GM23338 (cell line): ENCODE data around the gene FAM13A. TPM values are rescaled to one million over a fixed set of nuclear protein-coding genes. Genes with fewer than 3 reads are reported as not detected.

ENCODE experiments used
- ATAC-seq: fragments of 200-7000 bp; cut with Tn5 transposase; 3 replicates; pipeline ENCODE4 v1.9.1; 2020
- DNase-seq: peaks from one replicate; pipeline ENCODE4 v3.0.0-alpha.2; 2015; ENCODE audit warnings: low spot score
- H2AFZ ChIP-seq: fragments of 200-600 bp; sonication (generic); 2 replicates; pipeline ENCODE4 v1.8.0; 2016; ENCODE audit warnings: antibody characterized with exemption, mild to moderate bottlenecking, moderate library complexity
- H3F3A ChIP-seq: fragments of 200-600 bp; sonication (generic); replicated peaks from 2 replicates; pipeline ENCODE4 v1.8.0; 2017; ENCODE audit warnings: antibody characterized with exemption, mixed run types, low read depth
- H3K27ac ChIP-seq: fragments of 200-600 bp; sonication (generic); 2 replicates; pipeline ENCODE4 v1.6.1; 2016; ENCODE audit warnings: low read depth
- H3K27me3 ChIP-seq: fragments of 200-600 bp; sonication (generic); 2 replicates; pipeline ENCODE4 v1.8.0; 2016; ENCODE audit warnings: mild to moderate bottlenecking, mixed run types, moderate library complexity; ENCODE audit not compliant: insufficient read depth
- H3K36me3 ChIP-seq: fragments of 200-600 bp; sonication (generic); 2 replicates; pipeline ENCODE4 v1.8.0; 2016; ENCODE audit warnings: mild to moderate bottlenecking; ENCODE audit not compliant: insufficient read depth
- H3K4me1 ChIP-seq: fragments of 200-600 bp; sonication (generic); 2 replicates; pipeline ENCODE4 v1.8.0; 2016; ENCODE audit warnings: mild to moderate bottlenecking, moderate library complexity; ENCODE audit not compliant: insufficient read depth
- H3K4me2 ChIP-seq: fragments of 200-600 bp; sonication (generic); 2 replicates; pipeline ENCODE4 v1.7.1; 2017; ENCODE audit warnings: mixed run types
- H3K4me3 ChIP-seq: fragments of 200-600 bp; sonication (generic); 2 replicates; pipeline ENCODE4 v1.6.1; 2016; ENCODE audit warnings: mixed run types
- H3K79me2 ChIP-seq: fragments of 200-600 bp; sonication (generic); replicated peaks from 2 replicates; pipeline ENCODE4 v1.8.0; 2017; ENCODE audit warnings: mild to moderate bottlenecking; ENCODE audit not compliant: insufficient read depth
- H3K9me2 ChIP-seq: fragments of 200-600 bp; sonication (generic); 2 replicates; pipeline ENCODE4 v1.8.0; 2017; ENCODE audit not compliant: insufficient read depth
- H4K20me1 ChIP-seq: fragments of 200-600 bp; sonication (generic); replicated peaks from 2 replicates; pipeline ENCODE4 v1.8.0; 2017; ENCODE audit warnings: mild to moderate bottlenecking; ENCODE audit not compliant: insufficient read depth
- H3K27ac Mint-ChIP-seq: 2 replicates; pipeline ENCODE4 v1.8.0; 2020; ENCODE audit warnings: inconsistent platforms, mild to moderate bottlenecking, moderate library complexity, mixed read lengths
- H3K27me3 Mint-ChIP-seq: 3 replicates; pipeline ENCODE4 v1.8.0; 2022; ENCODE audit warnings: low read depth, mild to moderate bottlenecking, moderate library complexity, mixed read lengths, inconsistent platforms; ENCODE audit not compliant: insufficient read depth, poor library complexity
- H3K36me3 Mint-ChIP-seq: 3 replicates; pipeline ENCODE4 v1.8.0; 2021; ENCODE audit warnings: low read depth, mild to moderate bottlenecking, inconsistent platforms, moderate library complexity, mixed read lengths
- H3K4me1 Mint-ChIP-seq: 3 replicates; pipeline ENCODE4 v1.8.0; 2020; ENCODE audit warnings: mild to moderate bottlenecking, inconsistent platforms, mixed read lengths
- H3K4me3 Mint-ChIP-seq: 3 replicates; pipeline ENCODE4 v1.8.0; 2021; ENCODE audit warnings: moderate library complexity, mild to moderate bottlenecking, inconsistent platforms, mixed read lengths
- H3K9me3 Mint-ChIP-seq: 3 replicates; pipeline ENCODE4 v1.8.0; 2020; ENCODE audit warnings: moderate library complexity, mild to moderate bottlenecking, inconsistent platforms, mixed read lengths
- CREB1 ChIP-seq: fragments of 250-450 bp; sonication (Bioruptor Pico); IDR thresholded peaks from 2 replicates; pipeline ENCODE4 v1.5.0; 2020; ENCODE audit warnings: low read depth, mild to moderate bottlenecking, moderate library complexity
- CTCF ChIP-seq, 2 experiments: fragments of 200-600 bp in 1 of 2; sonication (generic) in 1 of 2; conservative IDR thresholded peaks; 2 replicates each; pipeline versions ENCODE4 v1.5.1 to v1.6.1; 2016 to 2017; ENCODE audit warnings: antibody characterized with exemption in 2 of 2, low read depth in 2 of 2, mild to moderate bottlenecking in 2 of 2, moderate library complexity in 1 of 2
- EZH2 ChIP-seq: fragments of 200-600 bp; sonication (generic); IDR thresholded peaks from one replicate; pipeline ENCODE4 v1.8.0; 2017; ENCODE audit warnings: antibody characterized with exemption, mild to moderate bottlenecking, low read depth; ENCODE audit not compliant: unreplicated experiment
- EZH2phosphoT487 ChIP-seq: fragments of 200-600 bp; sonication (generic); IDR thresholded peaks from one replicate; pipeline ENCODE4 v1.8.1; 2018; ENCODE audit warnings: antibody characterized with exemption; ENCODE audit not compliant: unreplicated experiment
- JUNB ChIP-seq: IDR thresholded peaks from one replicate; pipeline ENCODE4 v1.6.1; 2016; ENCODE audit warnings: antibody characterized with exemption; ENCODE audit not compliant: unreplicated experiment
- NANOG ChIP-seq: IDR thresholded peaks from 2 replicates; pipeline ENCODE4 v1.6.1; 2016; ENCODE audit warnings: antibody characterized with exemption, borderline replicate concordance
- POLR2AphosphoS5 ChIP-seq: IDR thresholded peaks from 2 replicates; pipeline ENCODE4 v1.6.1; 2016; ENCODE audit warnings: antibody characterized with exemption, low read depth
- STAT1 ChIP-seq: IDR thresholded peaks from one replicate; pipeline ENCODE4 v1.6.1; 2016; ENCODE audit warnings: antibody characterized with exemption; ENCODE audit not compliant: unreplicated experiment
- ZNF114 ChIP-seq: fragments of 250-450 bp; sonication (Bioruptor Pico); IDR thresholded peaks from 2 replicates; pipeline ENCODE4 v1.5.0; 2020; ENCODE audit warnings: mild to moderate bottlenecking, moderate library complexity
- ZNF331 ChIP-seq: fragments of 250-450 bp; sonication (Bioruptor Pico); IDR thresholded peaks from 2 replicates; pipeline ENCODE4 v1.5.0; 2020; ENCODE audit warnings: low read depth, mild to moderate bottlenecking, moderate library complexity
- polyA plus RNA-seq: library from polyadenylated mRNA; unstranded; fragments of >200 nt; fragmentation: Nextera tagmentation; extraction: Ambion mirVana; gene quantifications from 2 replicates; pipeline ENCODE4 v1.2.1, GENCODE V29; 2016
- total RNA-seq: library from RNA; depleted of rRNA; stranded (reverse); fragments of >200 nt; shearing (Covaris generic); gene quantifications from 2 replicates; pipeline ENCODE4 v1.2.3, GENCODE V29; 2014
- TF ChIP-seq, protein P1 (sequence below): IDR thresholded peaks from 2 replicates; pipeline ENCODE4 v1.6.1; 2016; ENCODE audit warnings: antibody characterized with exemption

The FAM13A gene
- total and polyA plus RNA-seq, 2 experiments from 2014 or later: 13.9 to 28.4 TPM

DNA sequence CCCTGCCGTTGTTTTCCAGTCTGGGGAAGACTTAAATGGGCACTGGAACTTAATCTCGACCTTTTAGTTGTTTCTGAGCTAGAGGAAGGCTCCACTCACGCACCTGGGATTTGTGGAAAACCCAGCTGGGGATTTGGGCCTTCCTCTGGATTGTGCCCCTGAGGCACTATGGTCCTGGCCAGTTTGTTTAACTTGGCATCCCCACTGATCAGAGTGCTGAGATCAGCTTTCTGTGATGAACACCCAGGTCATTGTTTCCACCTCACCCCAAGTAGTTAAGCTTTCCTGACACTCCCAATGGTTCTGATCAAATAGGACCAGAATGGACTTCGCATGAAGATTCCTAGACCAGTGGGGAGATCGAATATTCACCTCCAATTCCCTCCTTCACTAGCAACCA, 338.9 kb downstream of the FAM13A start:
- no peak overlapping the region for H3K4me3 ChIP-seq
- no peaks in the 10 kb centered on the region for H3F3A ChIP-seq
- H2AFZ ChIP-seq: no peak overlapping the region
- no peak for DNase-seq
- Mint-ChIP-seq H3K9me3 (peaks cover 16% of the 10 kb centered on the region), H3K27me3 (peaks cover 4% of the 10 kb centered on the region), H3K27ac (no peak overlapping the region), H3K4me1 (no peaks in the 10 kb centered on the region), H3K4me3 (no peak overlapping the region), H3K36me3 (peaks cover 17% of the 10 kb centered on the region)
- H3K79me2 ChIP-seq: no peaks in the 10 kb centered on the region
- TF ChIP-seq, protein P1, sequence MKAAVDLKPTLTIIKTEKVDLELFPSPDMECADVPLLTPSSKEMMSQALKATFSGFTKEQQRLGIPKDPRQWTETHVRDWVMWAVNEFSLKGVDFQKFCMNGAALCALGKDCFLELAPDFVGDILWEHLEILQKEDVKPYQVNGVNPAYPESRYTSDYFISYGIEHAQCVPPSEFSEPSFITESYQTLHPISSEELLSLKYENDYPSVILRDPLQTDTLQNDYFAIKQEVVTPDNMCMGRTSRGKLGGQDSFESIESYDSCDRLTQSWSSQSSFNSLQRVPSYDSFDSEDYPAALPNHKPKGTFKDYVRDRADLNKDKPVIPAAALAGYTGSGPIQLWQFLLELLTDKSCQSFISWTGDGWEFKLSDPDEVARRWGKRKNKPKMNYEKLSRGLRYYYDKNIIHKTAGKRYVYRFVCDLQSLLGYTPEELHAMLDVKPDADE: no peak
- TF ChIP-seq STAT1: no peak
- TF ChIP-seq ZNF114 (CRISPR knock-in tag): no peak
- no peak for TF ChIP-seq EZH2phosphoT487
- TF ChIP-seq JUNB: no peak
- TF ChIP-seq CREB1 (CRISPR knock-in tag): no peak
- TF ChIP-seq POLR2AphosphoS5: no peak
- no peak for TF ChIP-seq NANOG
- H3K27ac ChIP-seq: no peak overlapping the region
- H4K20me1 ChIP-seq: no peaks in the 10 kb centered on the region
- H3K27me3 ChIP-seq: no peaks in the 10 kb centered on the region
- H3K36me3 ChIP-seq: 0 out of 2 replicates have a peak, but pooled peaks cover 6% of the 10 kb centered on the region
- H3K4me2 ChIP-seq: no peak overlapping the region
- 0 out of 2 replicates have a peak, but pooled peaks cover 3% of the 10 kb centered on the region for H3K9me2 ChIP-seq
- no peaks in the 10 kb centered on the region for H3K4me1 ChIP-seq
- no peak for ATAC-seq

DNA sequence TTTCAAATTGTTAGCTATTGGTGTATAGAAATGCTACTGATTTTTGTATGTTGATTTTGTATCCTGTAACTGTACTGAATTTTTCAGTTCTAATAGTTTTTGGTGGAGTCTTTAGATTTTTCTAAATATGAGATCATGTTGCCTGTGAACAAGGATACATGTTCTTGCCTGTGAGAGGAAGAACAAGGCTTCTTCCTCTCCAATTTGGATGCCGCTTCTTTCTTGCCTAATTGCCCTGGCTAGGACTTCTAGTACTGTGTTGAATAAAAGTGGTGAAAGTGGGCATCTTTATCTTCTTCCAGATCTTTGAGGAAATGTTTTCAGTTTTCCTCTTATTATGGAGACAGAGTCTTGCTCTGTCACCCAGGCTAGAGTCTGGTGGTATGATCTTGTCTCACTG, 343.2 kb downstream of the FAM13A start:
- Histone ChIP-seq H3F3A (no peaks in the 10 kb centered on the region), H3K4me1 (no peaks in the 10 kb centered on the region), H3K79me2 (no peaks in the 10 kb centered on the region), H3K27ac (no peak overlapping the region), H3K4me2 (no peak overlapping the region), H3K36me3 (0 out of 2 replicates have a peak, but pooled peaks cover 6% of the 10 kb centered on the region), H3K27me3 (no peaks in the 10 kb centered on the region), H3K9me2 (0 out of 2 replicates have a peak, but pooled peaks cover under 1% of the 10 kb centered on the region), H3K4me3 (no peak overlapping the region), H2AFZ (no peak overlapping the region), H4K20me1 (no peaks in the 10 kb centered on the region)
- DNase-seq (no peak), ATAC-seq (no peak)
- H3K27me3 Mint-ChIP-seq: no peaks in the 10 kb centered on the region
- TF ChIP-seq CREB1 (CRISPR knock-in tag) (no peak), EZH2 (no peak), POLR2AphosphoS5 (no peak), STAT1 (no peak)
- H3K9me3 Mint-ChIP-seq: peaks cover 16% of the 10 kb centered on the region
- H3K27ac Mint-ChIP-seq: no peak overlapping the region
- H3K4me1 Mint-ChIP-seq: no peaks in the 10 kb centered on the region
- peaks cover 14% of the 10 kb centered on the region for H3K36me3 Mint-ChIP-seq
- H3K4me3 Mint-ChIP-seq: no peak overlapping the region

DNA sequence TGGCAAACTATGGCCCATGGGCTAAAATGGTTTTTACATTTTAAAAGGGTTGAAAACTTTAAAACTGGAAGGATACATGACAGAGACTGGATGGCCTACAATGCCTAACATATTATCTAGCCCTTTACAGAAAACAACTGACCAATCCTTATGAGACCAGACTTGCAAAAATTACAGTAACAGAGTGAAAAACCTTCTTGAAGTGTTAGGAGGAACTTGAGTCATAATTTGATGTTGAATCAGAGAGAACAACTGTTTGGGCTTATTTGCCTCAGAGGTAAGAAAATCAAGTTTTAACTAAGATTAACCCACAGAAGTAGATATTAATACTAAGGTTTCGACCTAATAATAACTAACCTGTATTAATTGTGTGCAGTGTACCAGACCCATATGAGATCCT, 347.0 kb downstream of the FAM13A start:
- Histone ChIP-seq H3K27me3 (no peaks in the 10 kb centered on the region), H3F3A (no peaks in the 10 kb centered on the region), H3K4me2 (no peak overlapping the region), H3K79me2 (no peaks in the 10 kb centered on the region), H3K4me3 (no peak overlapping the region), H4K20me1 (no peaks in the 10 kb centered on the region), H3K27ac (no peak overlapping the region), H3K36me3 (no peaks in the 10 kb centered on the region), H2AFZ (no peak overlapping the region), H3K4me1 (no peaks in the 10 kb centered on the region), H3K9me2 (no peaks in the 10 kb centered on the region)
- DNase-seq (no peak), ATAC-seq (no peak)
- H3K9me3 Mint-ChIP-seq: no peaks in the 10 kb centered on the region
- no peak overlapping the region for H3K4me3 Mint-ChIP-seq
- peaks cover 3% of the 10 kb centered on the region; the same call in 1 of the 3 replicates for H3K4me1 Mint-ChIP-seq
- H3K27ac Mint-ChIP-seq: no peak overlapping the region
- H3K27me3 Mint-ChIP-seq: no peaks in the 10 kb centered on the region
- H3K36me3 Mint-ChIP-seq: no peaks in the 10 kb centered on the region
- TF ChIP-seq STAT1 (no peak), JUNB (no peak), EZH2phosphoT487 (no peak), CTCF (conservative IDR thresholded peaks at IDR 0.05; ENCODE audit: low read depth in 2 of 2) (no peak), ZNF331 (CRISPR knock-in tag) (no peak), EZH2 (no peak), CREB1 (CRISPR knock-in tag) (no peak), NANOG (no peak)
- TF ChIP-seq, protein P1: no peak
